Neuronal stem cell (in vitro differentiated cells): Measurements from ENCODE around the gene SPATC1L.
"Not testable (repeated sequence)": the region's sequence is repeated elsewhere in the genome, so short reads cannot be mapped to it uniquely, and the experiment has no call there.

Source experiments
- DNase-seq: peaks from one replicate; pipeline ENCODE4 v3.0.0-alpha.2; 2013; ENCODE audit warnings: low spot score
- H2AFZ ChIP-seq: one replicate; pipeline ENCODE4 v1.6.1; 2013; ENCODE audit warnings: mild to moderate bottlenecking, low read length, inconsistent platforms
- H2AK5ac ChIP-seq: 2 replicates; pipeline ENCODE4 v1.6.1; 2013; ENCODE audit warnings: low read depth, mild to moderate bottlenecking, inconsistent platforms, low read length, moderate library complexity, mixed read lengths
- H2BK120ac ChIP-seq: 2 replicates; pipeline ENCODE4 v1.6.1; 2013; ENCODE audit warnings: low read depth, mild to moderate bottlenecking, inconsistent platforms, low read length, moderate library complexity, mixed read lengths
- H2BK12ac ChIP-seq: one replicate; pipeline ENCODE4 v1.6.1; 2013; ENCODE audit warnings: low read length, inconsistent platforms
- H2BK15ac ChIP-seq: 2 replicates; pipeline ENCODE4 v1.6.1; 2013; ENCODE audit warnings: mild to moderate bottlenecking, low read length, inconsistent platforms, mixed read lengths
- H2BK5ac ChIP-seq: one replicate; pipeline ENCODE4 v1.6.1; 2013; ENCODE audit warnings: inconsistent platforms, mild to moderate bottlenecking, low read length, moderate library complexity
- H3K14ac ChIP-seq: one replicate; pipeline ENCODE4 v1.6.1; 2013; ENCODE audit warnings: low read length, inconsistent platforms
- H3K18ac ChIP-seq: 2 replicates; pipeline ENCODE4 v1.6.1; 2013; ENCODE audit warnings: low read length, inconsistent platforms
- H3K23ac ChIP-seq: 2 replicates; pipeline ENCODE4 v1.6.1; 2013; ENCODE audit warnings: low read depth, mild to moderate bottlenecking, mixed read lengths, low read length, inconsistent platforms; ENCODE audit not compliant: poor library complexity
- H3K27ac ChIP-seq: replicated peaks from 3 replicates; pipeline ENCODE4 v1.5.1; 2013; ENCODE audit warnings: low read length, inconsistent platforms
- H3K27me3 ChIP-seq, 3 experiments: 2 replicates each; pipeline ENCODE4 v1.6.1; 2013; ENCODE audit warnings: low read length in 3 of 3, mild to moderate bottlenecking in 2 of 3, inconsistent platforms in 1 of 3, low read depth in 1 of 3, mixed read lengths in 1 of 3, moderate library complexity in 1 of 3; ENCODE audit not compliant: control insufficient read depth in 3 of 3, insufficient read depth in 3 of 3
- H3K36me3 ChIP-seq, 2 donors: replicated peaks in 1 of 2; 2 replicates each; pipeline ENCODE4 v1.6.1; 2013; ENCODE audit warnings: low read length in 2 of 2; ENCODE audit not compliant: control insufficient read depth in 2 of 2, insufficient read depth in 2 of 2
- H3K4ac ChIP-seq: 2 replicates; pipeline ENCODE4 v1.6.1; 2013; ENCODE audit warnings: inconsistent platforms, mild to moderate bottlenecking, low read length, moderate library complexity
- H3K4me1 ChIP-seq, 2 donors: 1 replicate in 1 of 2; 2 replicates in 1 of 2; pipeline ENCODE4 v1.6.1; 2013; ENCODE audit warnings: low read length in 2 of 2, low read depth in 1 of 2; ENCODE audit not compliant: control insufficient read depth in 2 of 2, insufficient read depth in 1 of 2
- H3K4me2 ChIP-seq: one replicate; pipeline ENCODE4 v1.6.1; 2013; ENCODE audit warnings: mild to moderate bottlenecking, low read length, inconsistent platforms; ENCODE audit not compliant: insufficient read depth, poor library complexity, severe bottlenecking
- H3K4me3 ChIP-seq, 2 donors: 2 replicates each; pipeline ENCODE4 v1.5.1; 2013; ENCODE audit warnings: low read length in 2 of 2, mild to moderate bottlenecking in 2 of 2, inconsistent platforms in 1 of 2, moderate library complexity in 1 of 2
- H3K79me1 ChIP-seq: one replicate; pipeline ENCODE4 v1.6.1; 2013; ENCODE audit warnings: low read depth, mild to moderate bottlenecking, inconsistent platforms, low read length, moderate library complexity
- H3K9ac ChIP-seq: one replicate; pipeline ENCODE4 v1.6.1; 2013; ENCODE audit warnings: mild to moderate bottlenecking, low read depth, low read length, inconsistent platforms; ENCODE audit not compliant: poor library complexity
- H3K9me3 ChIP-seq, 2 donors: replicated peaks in 1 of 2; 2 replicates each; pipeline versions ENCODE3 to v1.6.1; 2013; ENCODE audit warnings: low read length in 2 of 2, mild to moderate bottlenecking in 2 of 2, inconsistent platforms in 1 of 2, low read depth in 1 of 2, mixed read lengths in 1 of 2, moderate library complexity in 1 of 2; ENCODE audit not compliant: control insufficient read depth in 2 of 2, insufficient read depth in 1 of 2
- H4K8ac ChIP-seq: one replicate; pipeline ENCODE4 v1.6.1; 2013; ENCODE audit warnings: low read depth, mild to moderate bottlenecking, inconsistent platforms, low read length, moderate library complexity
- H4K91ac ChIP-seq: one replicate; pipeline ENCODE4 v1.6.1; 2013; ENCODE audit warnings: low read length, low read depth, mild to moderate bottlenecking, inconsistent platforms; ENCODE audit not compliant: poor library complexity
- WGBS, 2 donors: extraction: QIAGEN DNeasy Blood & Tissue Kit; methylation state at CpG; one replicate each; pipeline ENCODE4 v1.1.7; 2013; ENCODE audit warnings: missing lambda C conversion rate in 2 of 2, mixed read lengths in 1 of 2; ENCODE audit not compliant: insufficient read length in 2 of 2, insufficient replicate concordance in 1 of 2; ENCODE audit errors: extremely low coverage in 2 of 2; 5-methylcytosine and 5-hydroxymethylcytosine counted together

The SPATC1L gene

GRCh38 chr21:46202592-46203202 is 18.4 kb upstream of the SPATC1L start:
- Histone ChIP-seq H3K14ac (peak overlapping the region; percentile 75), H2AK5ac (no peak overlapping the region), H3K4me2 (no peak overlapping the region), H2BK12ac (peak overlapping the region; percentile 41), H3K18ac (peak overlapping the region; percentile 65), H3K27me3 (no peaks in the 10 kb centered on the region), H3K36me3 (peaks cover 48 to 91% of the 10 kb centered on the region in 2 donors), H4K8ac (no peak overlapping the region), H3K79me1 (peaks cover 6% of the 10 kb centered on the region), H2BK120ac (no peak overlapping the region), H3K9me3 (peaks cover 5 to 17% of the 10 kb centered on the region in 2 donors), H3K4me1 (peaks cover 0 to 8% of the 10 kb centered on the region in 2 donors), H2BK15ac (no peak overlapping the region), H3K9ac (no peak overlapping the region), H3K27ac (peak overlapping the region; percentile 23), H2AFZ (no peak overlapping the region), H3K4ac (no peak overlapping the region), H3K23ac (no peak overlapping the region), H3K4me3 (no peak overlapping the region), H2BK5ac (no peak overlapping the region), H4K91ac (no peak overlapping the region)
- no CpG with 5 or more reads among the region's 6 CpGs for WGBS, 2 donors
- no peak for DNase-seq

- H2BK120ac ChIP-seq, H3K18ac ChIP-seq, H3K27me3 ChIP-seq, H3K27ac ChIP-seq, H4K91ac ChIP-seq, H3K4me1 ChIP-seq, H3K79me1 ChIP-seq, H3K4me2 ChIP-seq, H2BK12ac ChIP-seq, H2AFZ ChIP-seq, H3K4me3 ChIP-seq, H3K14ac ChIP-seq, DNase-seq, H4K8ac ChIP-seq, H2BK5ac ChIP-seq, H3K9ac ChIP-seq, H2AK5ac ChIP-seq, H3K4ac ChIP-seq, H3K23ac ChIP-seq, H2BK15ac ChIP-seq: not testable (repeated sequence)
- WGBS, 2 donors: no CpG with 5 or more reads among the region's 8 CpGs
- Histone ChIP-seq H3K9me3 (peaks cover 5 to 17% of the 10 kb centered on the region in 2 donors), H3K36me3 (peaks cover 38 to 91% of the 10 kb centered on the region in 2 donors)
These were observed 16.9 kb upstream of the SPATC1L start for GRCh38 chr21:46200877-46201803.

GRCh38 chr21:46199436-46200373 is 15.4 kb upstream of the SPATC1L start:
- Histone ChIP-seq H4K91ac (no peak overlapping the region), H2BK12ac (no peak overlapping the region), H3K4ac (no peak overlapping the region), H3K4me3 (no peak overlapping the region), H3K4me2 (no peak overlapping the region), H2BK120ac (no peak overlapping the region), H2AFZ (no peak overlapping the region), H3K36me3 (peaks cover 38 to 91% of the 10 kb centered on the region in 2 donors), H3K4me1 (peaks cover 0 to 8% of the 10 kb centered on the region in 2 donors), H3K27me3 (no peaks in the 10 kb centered on the region), H3K27ac (no peak overlapping the region), H2BK5ac (no peak overlapping the region), H2AK5ac (no peak overlapping the region), H3K23ac (no peak overlapping the region), H3K18ac (no peak overlapping the region), H3K14ac (no peak overlapping the region), H3K9me3 (peaks cover 6 to 17% of the 10 kb centered on the region in 2 donors), H3K9ac (no peak overlapping the region), H3K79me1 (peaks cover 4% of the 10 kb centered on the region), H4K8ac (no peak overlapping the region), H2BK15ac (no peak overlapping the region)
- DNase-seq: no peak
- no CpG with 5 or more reads among the region's 13 CpGs for WGBS, 2 donors
